ENCODE data around the gene DNAI4.
"Not testable (repeated sequence)": the region's sequence is repeated elsewhere in the genome, so short reads cannot be mapped to it uniquely, and the experiment has no call there.

Gene DNAI4

DNA sequence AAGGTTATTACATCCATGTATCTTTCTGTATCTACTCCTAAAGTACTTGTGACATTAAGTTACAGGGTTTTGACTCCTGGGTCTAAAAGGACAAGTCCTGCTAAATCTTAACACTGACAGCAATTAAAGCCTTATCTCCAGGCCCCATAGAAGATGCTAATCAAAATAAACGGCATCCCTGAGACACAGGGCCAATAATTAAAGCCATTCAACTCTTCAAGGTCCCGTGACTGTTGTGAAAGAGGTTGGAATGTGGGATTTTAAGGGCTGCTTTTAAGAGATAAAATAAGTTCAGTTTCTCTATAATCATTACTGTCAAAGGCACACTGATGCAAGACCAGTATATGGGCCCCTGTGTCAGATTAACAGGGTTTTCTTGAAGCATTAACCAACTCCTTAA is 8.3 kb downstream of the DNAI4 start:
- Histone ChIP-seq H3K27ac (ENCODE audit: poor library complexity, severe bottlenecking) (no peak overlapping the region), H3K27me3 (ENCODE audit: insufficient read depth, poor library complexity, severe bottlenecking) (no peaks in the 10 kb centered on the region), H3K4me1 (ENCODE audit: insufficient read depth, poor library complexity, severe bottlenecking) (no peaks in the 10 kb centered on the region), H3K4me3 (ENCODE audit: severe bottlenecking) (no peak overlapping the region), H3K9me3 (ENCODE audit: severe bottlenecking) (no peaks in the 10 kb centered on the region), H3K36me3 (ENCODE audit: low read depth) (no peaks in the 10 kb centered on the region)
- DNase-seq (ENCODE audit: low spot score), result no peak
- TF ChIP-seq, protein P1, sequence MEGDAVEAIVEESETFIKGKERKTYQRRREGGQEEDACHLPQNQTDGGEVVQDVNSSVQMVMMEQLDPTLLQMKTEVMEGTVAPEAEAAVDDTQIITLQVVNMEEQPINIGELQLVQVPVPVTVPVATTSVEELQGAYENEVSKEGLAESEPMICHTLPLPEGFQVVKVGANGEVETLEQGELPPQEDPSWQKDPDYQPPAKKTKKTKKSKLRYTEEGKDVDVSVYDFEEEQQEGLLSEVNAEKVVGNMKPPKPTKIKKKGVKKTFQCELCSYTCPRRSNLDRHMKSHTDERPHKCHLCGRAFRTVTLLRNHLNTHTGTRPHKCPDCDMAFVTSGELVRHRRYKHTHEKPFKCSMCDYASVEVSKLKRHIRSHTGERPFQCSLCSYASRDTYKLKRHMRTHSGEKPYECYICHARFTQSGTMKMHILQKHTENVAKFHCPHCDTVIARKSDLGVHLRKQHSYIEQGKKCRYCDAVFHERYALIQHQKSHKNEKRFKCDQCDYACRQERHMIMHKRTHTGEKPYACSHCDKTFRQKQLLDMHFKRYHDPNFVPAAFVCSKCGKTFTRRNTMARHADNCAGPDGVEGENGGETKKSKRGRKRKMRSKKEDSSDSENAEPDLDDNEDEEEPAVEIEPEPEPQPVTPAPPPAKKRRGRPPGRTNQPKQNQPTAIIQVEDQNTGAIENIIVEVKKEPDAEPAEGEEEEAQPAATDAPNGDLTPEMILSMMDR (IDR thresholded peaks at IDR 0.05; ENCODE audit: poor library complexity, severe bottlenecking), result no peak
- no peak for ATAC-seq (ENCODE audit: low read depth)

DNA sequence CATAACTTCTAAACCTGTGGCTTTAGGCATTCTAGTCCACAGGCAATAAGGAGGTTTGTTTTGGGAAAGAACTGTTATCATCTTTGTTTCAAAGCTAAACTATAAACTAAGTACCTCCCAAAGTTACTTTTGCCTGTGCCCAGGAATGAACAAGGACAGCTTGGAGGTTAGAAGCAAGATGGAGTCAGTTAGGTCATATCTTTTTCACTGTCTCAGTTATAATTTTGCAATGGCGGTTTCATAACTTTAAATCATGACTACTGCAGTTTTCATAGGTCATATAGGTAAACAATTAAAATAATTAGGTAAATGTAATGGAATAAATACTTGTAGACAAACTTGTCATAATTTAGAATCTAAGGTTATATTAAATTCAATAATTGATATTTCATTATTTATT is 9.5 kb downstream of the DNAI4 start:
- DNase-seq (ENCODE audit: low spot score); H3K36me3 ChIP-seq (ENCODE audit: low read depth); ATAC-seq (ENCODE audit: low read depth); H3K27ac ChIP-seq (ENCODE audit: poor library complexity, severe bottlenecking); H3K4me1 ChIP-seq (ENCODE audit: insufficient read depth, poor library complexity, severe bottlenecking); H3K4me3 ChIP-seq (ENCODE audit: severe bottlenecking); H3K27me3 ChIP-seq (ENCODE audit: insufficient read depth, poor library complexity, severe bottlenecking); H3K9me3 ChIP-seq (ENCODE audit: severe bottlenecking): not testable (repeated sequence)

DNA sequence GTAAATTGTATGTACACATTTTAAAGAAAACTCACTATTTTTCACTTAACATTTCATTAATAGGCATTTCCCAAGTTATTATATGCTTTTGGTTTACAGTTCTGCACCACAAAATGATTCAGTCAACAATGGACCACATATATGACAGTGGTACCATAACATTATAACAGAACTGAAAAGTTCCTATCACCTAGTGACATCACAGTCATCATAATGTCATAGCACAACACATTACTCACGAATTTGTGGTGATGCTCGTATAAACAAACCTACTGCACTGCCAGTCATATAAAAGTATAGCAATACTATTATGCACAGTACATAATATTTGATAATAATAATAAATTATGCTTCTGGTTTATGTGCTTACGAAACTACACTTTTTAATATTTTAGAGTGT is 30.9 kb downstream of the DNAI4 start:
- Histone ChIP-seq H3K4me1 (ENCODE audit: insufficient read depth, poor library complexity, severe bottlenecking) (no peaks in the 10 kb centered on the region), H3K9me3 (ENCODE audit: severe bottlenecking) (no peaks in the 10 kb centered on the region), H3K27ac (ENCODE audit: poor library complexity, severe bottlenecking) (no peak overlapping the region), H3K4me3 (ENCODE audit: severe bottlenecking) (no peak overlapping the region), H3K36me3 (ENCODE audit: low read depth) (no peaks in the 10 kb centered on the region), H3K27me3 (ENCODE audit: insufficient read depth, poor library complexity, severe bottlenecking) (no peaks in the 10 kb centered on the region)
- TF ChIP-seq, protein P1 (IDR thresholded peaks at IDR 0.05; ENCODE audit: poor library complexity, severe bottlenecking), result no peak
- DNase-seq (ENCODE audit: low spot score), result no peak
- no peak for ATAC-seq (ENCODE audit: low read depth)

DNA sequence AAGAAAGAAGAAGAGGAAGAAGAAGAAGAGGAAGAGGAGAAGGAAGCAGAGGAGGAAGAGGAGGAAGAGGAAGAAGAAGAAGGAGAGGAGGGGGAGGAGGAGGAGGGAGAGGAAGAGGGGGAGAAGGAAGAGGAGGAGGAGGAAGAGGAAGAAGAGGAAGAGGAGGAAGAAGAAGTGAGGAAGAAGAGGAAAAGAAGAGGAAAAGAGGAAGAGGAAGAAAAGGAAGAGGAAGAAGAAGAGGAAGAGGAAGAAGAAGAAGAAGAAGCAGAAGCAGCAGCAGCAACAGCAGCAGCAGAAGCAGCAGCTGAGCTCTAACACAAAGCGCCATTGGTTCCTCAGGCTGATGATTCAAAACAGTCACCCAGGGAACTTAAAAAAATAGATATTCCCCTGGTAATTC is 34.0 kb downstream of the DNAI4 start:
- ATAC-seq (ENCODE audit: low read depth) (no peak), DNase-seq (ENCODE audit: low spot score) (no peak)
- TF ChIP-seq, protein P1 (IDR thresholded peaks at IDR 0.05; ENCODE audit: poor library complexity, severe bottlenecking), result no peak

DNA sequence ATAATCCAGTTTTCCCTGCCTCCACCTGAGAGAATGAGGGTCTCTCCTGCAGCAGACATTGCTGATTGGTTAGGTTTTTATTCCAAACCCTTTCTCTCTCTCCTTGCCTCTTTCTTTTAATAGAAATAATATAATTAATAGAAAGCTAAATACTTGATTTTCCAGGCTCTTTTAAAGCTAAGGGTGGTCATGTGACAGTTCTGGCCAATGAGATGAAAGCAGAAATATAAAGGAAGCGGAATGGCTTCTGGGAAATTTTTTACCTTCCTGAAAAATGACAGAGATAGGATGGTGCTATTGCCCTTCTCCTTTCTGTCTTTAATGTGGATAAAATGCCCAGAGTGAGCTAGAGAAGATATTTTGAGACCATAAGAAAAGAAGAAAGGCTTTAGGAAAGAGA is 35.6 kb downstream of the DNAI4 start:
- Histone ChIP-seq H3K9me3 (ENCODE audit: severe bottlenecking) (no peaks in the 10 kb centered on the region), H3K27me3 (ENCODE audit: insufficient read depth, poor library complexity, severe bottlenecking) (no peaks in the 10 kb centered on the region), H3K4me1 (ENCODE audit: insufficient read depth, poor library complexity, severe bottlenecking) (no peaks in the 10 kb centered on the region), H3K27ac (ENCODE audit: poor library complexity, severe bottlenecking) (no peak overlapping the region), H3K36me3 (ENCODE audit: low read depth) (no peaks in the 10 kb centered on the region), H3K4me3 (ENCODE audit: severe bottlenecking) (no peak overlapping the region)
- TF ChIP-seq, protein P1 (IDR thresholded peaks at IDR 0.05; ENCODE audit: poor library complexity, severe bottlenecking), result no peak
- DNase-seq (ENCODE audit: low spot score), result no peak
- no peak for ATAC-seq (ENCODE audit: low read depth)

More for the DNA sequence above, 34.0 kb downstream of the DNAI4 start:
- no peaks in the 10 kb centered on the region for H3K27me3 ChIP-seq (ENCODE audit: insufficient read depth, poor library complexity, severe bottlenecking)
- no peak overlapping the region for H3K27ac ChIP-seq (ENCODE audit: poor library complexity, severe bottlenecking)
- H3K36me3 ChIP-seq (ENCODE audit: low read depth), result no peaks in the 10 kb centered on the region
- H3K4me1 ChIP-seq (ENCODE audit: insufficient read depth, poor library complexity, severe bottlenecking), result no peaks in the 10 kb centered on the region
- no peaks in the 10 kb centered on the region for H3K9me3 ChIP-seq (ENCODE audit: severe bottlenecking)
- no peak overlapping the region for H3K4me3 ChIP-seq (ENCODE audit: severe bottlenecking)

Data from RWPE2 (cell line).